Fibroblast of lung (primary cell): Measurements from ENCODE around the gene TDP1. TPM values are rescaled to one million over a fixed set of nuclear protein-coding genes. Genes with fewer than 3 reads are reported as not detected.

Experiments used
- DNase-seq, 2 donors: peaks; one replicate each; pipeline versions ENCODE4 v3.0.0 to v3.0.0-alpha.2; 2010; ENCODE audit warnings: low read depth in 2 of 2
- H2AFZ ChIP-seq: 2 replicates; pipeline ENCODE4 v1.5.1; 2012; ENCODE audit warnings: low read length, control low read depth, inconsistent platforms
- H3K27ac ChIP-seq: 2 replicates; pipeline ENCODE4 v1.5.1; 2011; ENCODE audit warnings: low read length, control low read depth; ENCODE audit not compliant: insufficient read depth
- H3K27me3 ChIP-seq: 2 replicates; pipeline ENCODE4 v1.5.1; 2011; ENCODE audit warnings: mild to moderate bottlenecking, low read length; ENCODE audit not compliant: control insufficient read depth, insufficient read depth
- H3K36me3 ChIP-seq: 2 replicates; pipeline ENCODE4 v1.5.1; 2011; ENCODE audit warnings: low read length; ENCODE audit not compliant: control insufficient read depth, insufficient read depth
- H3K4me1 ChIP-seq: 2 replicates; pipeline ENCODE4 v1.5.1; 2011; ENCODE audit warnings: low read length; ENCODE audit not compliant: control insufficient read depth, insufficient read depth; ENCODE audit errors: extremely low read depth
- H3K4me2 ChIP-seq: 2 replicates; pipeline ENCODE4 v1.5.1; 2011; ENCODE audit warnings: low read length, control low read depth; ENCODE audit not compliant: insufficient read depth; ENCODE audit errors: extremely low read depth
- H3K4me3 ChIP-seq, 4 experiments: fragments of 200-600 bp in 1 of 4; sonication (generic) in 1 of 4; replicated peaks in 1 of 4; 2 replicates each; pipeline ENCODE4 v1.5.1; 2011 to 2016; ENCODE audit warnings: low read length in 4 of 4, low read depth in 3 of 4, mild to moderate bottlenecking in 3 of 4, control low read depth in 2 of 4, inconsistent platforms in 1 of 4, mixed read lengths in 1 of 4; ENCODE audit not compliant: insufficient read depth in 1 of 4; ENCODE audit errors: control extremely low read depth in 1 of 4
- H3K79me2 ChIP-seq: 2 replicates; pipeline ENCODE4 v1.5.1; 2012; ENCODE audit warnings: mild to moderate bottlenecking, low read length, inconsistent platforms; ENCODE audit not compliant: control insufficient read depth, insufficient read depth
- H3K9ac ChIP-seq: 2 replicates; pipeline ENCODE4 v1.5.1; 2011; ENCODE audit warnings: mild to moderate bottlenecking, low read length, control low read depth; ENCODE audit not compliant: insufficient read depth
- H3K9me3 ChIP-seq: 2 replicates; pipeline ENCODE4 v1.5.1; 2012; ENCODE audit warnings: low read depth, low read length; ENCODE audit not compliant: control insufficient read depth, insufficient read depth
- H4K20me1 ChIP-seq: 2 replicates; pipeline ENCODE4 v1.5.1; 2011; ENCODE audit warnings: low read length; ENCODE audit not compliant: control insufficient read depth, insufficient read depth; ENCODE audit errors: extremely low read depth
- CTCF ChIP-seq, 2 donors: IDR thresholded peaks in 1 of 2; conservative IDR thresholded peaks in 1 of 2; 1 replicate in 1 of 2; 2 replicates in 1 of 2; pipeline ENCODE4 v1.5.1; 2011 to 2012; ENCODE audit warnings: low read length in 2 of 2, control low read depth in 1 of 2, inconsistent platforms in 1 of 2, low read depth in 1 of 2, mild to moderate bottlenecking in 1 of 2
- EZH2 ChIP-seq: IDR thresholded peaks from 2 replicates; pipeline ENCODE4 v1.5.1; 2012; ENCODE audit warnings: low read length, control low read depth, mild to moderate bottlenecking; ENCODE audit errors: missing control alignments
- polyA plus RNA-seq, 2 donors: library from polyadenylated mRNA; depleted of rRNA in 1 of 2; stranded (reverse) in 1 of 2; unstranded in 1 of 2; fragments of >200 nt; gene quantifications; 2 replicates each; pipeline ENCODE4 v1.2.1, GENCODE V29; 2011 to 2012; ENCODE audit warnings: missing spikeins in 1 of 2
- total RNA-seq: library from RNA; depleted of rRNA; stranded (reverse); fragments of >200 nt; gene quantifications from 2 replicates; pipeline ENCODE4 v1.2.1, GENCODE V29; 2014

Gene TDP1
- total and polyA plus RNA-seq, 2 donors (not counting 1 experiment from before 2014, with no cell fraction given) = 11.7 to 13.7 TPM

- Histone ChIP-seq H2AFZ (no peak overlapping the region), H3K9me3 (no peaks in the 10 kb centered on the region), H3K27ac (no peak overlapping the region), H3K4me2 (no peak overlapping the region), H3K9ac (no peak overlapping the region), H3K36me3 (peaks cover 4% of the 10 kb centered on the region), H4K20me1 (no peaks in the 10 kb centered on the region), H3K79me2 (no peaks in the 10 kb centered on the region), H3K27me3 (no peaks in the 10 kb centered on the region), H3K4me3 (no peak overlapping the region), H3K4me1 (no peaks in the 10 kb centered on the region)
- DNase-seq = no peak
- no peak for TF ChIP-seq CTCF (conservative IDR thresholded peaks at IDR 0.05 in 1 of 2, IDR thresholded peaks at IDR 0.05 in 1 of 2; ENCODE audit: low read depth in 1 of 2, low read length in 2 of 2)
- TF ChIP-seq EZH2 = no peak
Measured at GRCh38 chr14:90034156-90034555, 78.4 kb downstream of the TDP1 start.

- Histone ChIP-seq H3K27ac (no peak overlapping the region), H2AFZ (no peak overlapping the region), H3K36me3 (peaks cover 4% of the 10 kb centered on the region)
Measured at GRCh38 chr14:90034835-90035525, 79.3 kb downstream of the TDP1 start.

More at GRCh38 chr14:90034835-90035525, 79.3 kb downstream of the TDP1 start:
- no peaks in the 10 kb centered on the region for H3K9me3 ChIP-seq
- H4K20me1 ChIP-seq = no peaks in the 10 kb centered on the region
- no peaks in the 10 kb centered on the region for H3K79me2 ChIP-seq
- H3K4me2 ChIP-seq = no peak overlapping the region
- no peak overlapping the region for H3K4me3 ChIP-seq
- no peaks in the 10 kb centered on the region for H3K4me1 ChIP-seq
- DNase-seq = no peak
- no peak for TF ChIP-seq EZH2
- TF ChIP-seq CTCF (conservative IDR thresholded peaks at IDR 0.05 in 1 of 2, IDR thresholded peaks at IDR 0.05 in 1 of 2; ENCODE audit: low read depth in 1 of 2, low read length in 2 of 2) = no peak
- H3K9ac ChIP-seq = no peak overlapping the region
- no peaks in the 10 kb centered on the region for H3K27me3 ChIP-seq
